ENCODE data around the gene RABEPK.
"Not testable (repeated sequence)": the region's sequence is repeated elsewhere in the genome, so short reads cannot be mapped to it uniquely, and the experiment has no call there.

The RABEPK gene

GRCh38 chr9:125255781-125256391 is 55.5 kb downstream of the RABEPK start:
- peak; percentile 12 for DNase-seq

- no peak for DNase-seq
These were observed 57.9 kb downstream of the RABEPK start for GRCh38 chr9:125258160-125258785.

DNA sequence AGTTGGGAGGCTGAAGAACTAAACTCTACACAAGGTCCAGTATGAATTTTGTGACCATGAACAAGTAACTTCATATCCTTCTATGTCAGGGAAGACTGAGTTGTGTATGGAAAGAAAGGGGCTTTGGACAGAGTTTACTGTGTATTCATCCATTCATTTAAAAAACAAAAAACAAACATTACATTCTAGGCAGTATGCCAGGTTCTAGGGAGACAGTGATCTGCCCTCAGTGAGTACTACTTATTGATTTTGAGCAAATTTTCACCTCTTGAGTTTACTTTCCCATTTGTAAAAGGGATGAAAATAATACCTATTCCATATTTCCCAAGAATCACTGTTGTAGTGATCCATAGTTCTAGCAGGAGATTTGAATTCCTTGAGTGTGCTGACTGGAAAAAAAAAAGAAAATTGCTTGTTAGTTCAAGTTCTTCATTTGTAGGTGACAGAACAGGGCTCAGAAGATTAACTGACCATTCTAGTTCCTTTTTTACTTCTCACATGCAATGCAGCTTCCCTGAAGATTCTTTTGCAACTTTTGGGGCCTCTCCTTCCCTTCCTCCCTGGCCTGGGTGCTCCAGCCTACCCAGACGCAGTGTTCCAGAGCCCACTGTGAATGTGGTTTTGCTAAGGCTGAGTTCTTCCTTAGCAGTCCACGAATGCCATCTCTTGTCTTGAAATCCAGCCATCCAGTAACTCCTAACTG is 58.6 kb downstream of the RABEPK start:
- peak; percentile 96 for DNase-seq

DNA sequence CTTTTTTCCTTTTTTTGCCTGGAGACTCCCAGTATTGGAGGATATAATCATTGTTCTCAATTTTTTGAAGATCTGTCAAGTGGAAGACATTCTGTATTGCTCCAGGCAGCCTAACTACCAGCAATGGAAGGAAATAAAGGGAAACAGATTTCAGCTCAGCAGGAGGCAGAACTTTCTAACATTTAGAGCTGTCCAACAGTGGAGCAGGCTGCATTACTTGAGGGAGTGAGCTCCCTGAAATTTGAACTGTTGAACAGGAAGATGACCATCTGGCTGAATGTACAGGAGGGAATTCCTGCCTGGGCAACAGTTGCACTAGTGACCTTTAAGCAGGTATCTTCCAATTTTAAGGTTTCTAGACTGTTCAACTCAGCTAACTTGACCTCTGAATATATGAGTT is 60.2 kb downstream of the RABEPK start:
- DNase-seq: no peak

DNA sequence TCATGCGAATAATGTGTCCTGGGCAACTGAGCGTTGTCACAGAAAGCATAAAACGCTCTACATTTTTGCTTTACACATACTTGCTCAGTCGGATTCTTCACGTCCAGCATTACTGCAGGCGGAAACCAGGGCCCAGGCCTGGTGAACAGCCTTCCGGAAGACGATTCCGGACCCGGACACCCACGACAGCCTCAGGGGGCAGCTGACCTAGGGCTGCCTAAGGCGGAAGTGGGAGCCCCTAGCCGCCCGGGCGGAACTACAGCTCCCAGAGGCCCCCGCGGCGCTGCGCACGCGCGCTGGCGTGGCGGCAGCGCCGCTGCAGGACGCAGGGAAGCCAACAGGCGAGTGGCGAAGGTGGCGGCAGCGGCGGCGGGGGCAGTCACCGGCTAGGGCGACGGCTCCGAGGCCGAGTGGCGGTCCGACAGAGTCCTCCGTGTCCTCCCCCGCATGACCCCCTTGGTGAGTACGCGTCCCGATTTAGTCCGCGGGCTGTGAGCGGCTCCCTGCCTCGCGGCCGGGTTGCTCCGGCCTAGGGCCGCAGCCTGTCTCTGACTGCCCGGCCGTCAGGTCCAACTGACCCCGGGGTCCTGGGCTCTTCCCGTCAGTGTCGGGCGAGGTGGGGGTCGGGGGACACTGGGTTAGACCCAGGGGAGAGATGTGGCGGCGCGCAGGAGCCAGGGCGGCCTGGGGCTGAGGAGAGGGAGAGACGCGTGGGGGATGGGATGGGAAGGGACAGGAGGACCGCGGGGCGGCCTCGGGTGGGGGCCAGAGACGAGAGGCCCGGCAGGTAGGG is 61.4 kb downstream of the RABEPK start, which contains the start of gene GAPVD1:
Gene GAPVD1, plus strand, starts transcription at position 326 of the 793 bp plus-strand sequence. CDS start 37,096 bp downstream, outside the sequence.
- peak; percentile 95 for DNase-seq

- DNase-seq: no peak
These were observed 62.1 kb downstream of the RABEPK start for GRCh38 chr9:125262294-125262991.

GRCh38 chr9:125264068-125264467 is 63.7 kb downstream of the RABEPK start:
- not testable (repeated sequence) for DNase-seq

DNA sequence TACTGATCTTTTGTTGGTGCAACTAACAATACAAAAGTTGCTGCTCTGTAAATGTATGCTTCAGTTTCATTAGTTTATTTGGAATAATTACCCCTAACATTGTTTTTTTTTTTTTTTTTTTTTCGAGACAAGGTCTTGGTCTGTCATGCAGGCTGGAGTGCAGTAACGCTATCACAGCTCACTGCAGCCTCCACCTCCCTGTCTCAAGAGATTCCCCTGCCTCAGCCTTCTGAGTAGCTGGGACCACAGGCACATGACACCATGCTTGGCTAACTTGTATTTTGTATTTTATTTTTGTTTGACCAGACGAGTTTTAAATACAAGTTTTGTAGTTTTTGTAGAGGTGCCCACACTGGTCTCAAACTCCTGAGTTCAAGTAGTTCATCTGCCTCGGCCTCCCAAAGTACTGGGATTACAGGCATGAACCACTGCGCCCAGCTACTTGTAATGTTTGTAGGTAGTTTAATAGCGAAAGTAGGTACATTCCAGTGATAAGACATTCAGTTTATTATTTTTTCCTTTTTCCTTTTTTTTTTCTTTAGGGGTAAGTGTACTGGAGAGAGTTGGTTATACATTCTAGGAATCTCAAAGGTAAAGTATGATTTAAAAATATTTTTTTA is 68.2 kb downstream of the RABEPK start:
- no peak for DNase-seq

DNA sequence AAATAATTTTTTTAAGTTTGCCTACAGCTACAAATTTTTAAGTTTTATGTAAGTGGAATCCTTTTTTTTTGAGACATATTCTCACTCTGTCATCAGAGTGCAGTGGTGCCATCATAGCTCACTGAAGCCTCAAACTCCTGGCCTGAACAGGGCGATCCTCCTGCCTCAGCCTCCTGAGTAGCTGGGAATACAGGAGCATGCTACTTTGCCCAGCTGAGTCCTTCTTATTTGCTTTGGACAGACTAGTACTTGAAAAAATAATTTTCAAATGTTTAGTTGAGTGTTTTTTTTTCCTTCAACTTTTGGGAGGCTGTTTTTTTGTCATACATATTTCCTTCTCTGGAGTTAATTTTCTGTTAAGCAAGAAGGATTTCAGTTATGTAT is 68.7 kb downstream of the RABEPK start:
- no peak for DNase-seq

GRCh38 chr9:125271081-125271480 is 70.7 kb downstream of the RABEPK start:
- no peak for DNase-seq

GRCh38 chr9:125272697-125273096 is 72.4 kb downstream of the RABEPK start:
- peak; percentile 19 for DNase-seq

- DNase-seq: no peak
These were observed 76.4 kb downstream of the RABEPK start for GRCh38 chr9:125276771-125277170.

GRCh38 chr9:125277411-125277810 is 77.1 kb downstream of the RABEPK start:
- DNase-seq: no peak

DNA sequence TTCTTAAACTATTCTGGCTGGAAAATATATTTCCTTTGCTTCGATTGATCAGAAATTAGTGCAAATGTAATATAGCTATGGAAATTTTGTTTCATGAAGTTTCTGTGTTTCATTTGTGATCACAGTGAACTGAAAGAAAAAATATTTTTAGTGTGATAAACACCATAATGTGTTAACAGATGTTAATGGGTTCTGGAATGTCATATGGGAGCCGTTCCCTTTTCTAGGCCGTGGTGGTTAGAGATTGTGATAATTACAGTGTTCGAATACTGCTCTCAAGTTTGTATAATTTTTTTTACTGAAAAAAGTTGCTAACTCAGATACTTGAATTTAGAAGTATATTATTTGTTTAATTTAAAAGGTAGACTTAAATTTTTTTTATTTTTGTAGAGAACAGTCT is 80.6 kb downstream of the RABEPK start:
- no peak for DNase-seq

All from MV-4-11 (cell line).